ENCODE data around the gene PEAK1. TPM values are rescaled to one million over a fixed set of nuclear protein-coding genes. Genes with fewer than 3 reads are reported as not detected.
A peak's percentile ranks its signal among the peaks of the same experiment; 100 is the strongest.

Gene PEAK1, protein sequence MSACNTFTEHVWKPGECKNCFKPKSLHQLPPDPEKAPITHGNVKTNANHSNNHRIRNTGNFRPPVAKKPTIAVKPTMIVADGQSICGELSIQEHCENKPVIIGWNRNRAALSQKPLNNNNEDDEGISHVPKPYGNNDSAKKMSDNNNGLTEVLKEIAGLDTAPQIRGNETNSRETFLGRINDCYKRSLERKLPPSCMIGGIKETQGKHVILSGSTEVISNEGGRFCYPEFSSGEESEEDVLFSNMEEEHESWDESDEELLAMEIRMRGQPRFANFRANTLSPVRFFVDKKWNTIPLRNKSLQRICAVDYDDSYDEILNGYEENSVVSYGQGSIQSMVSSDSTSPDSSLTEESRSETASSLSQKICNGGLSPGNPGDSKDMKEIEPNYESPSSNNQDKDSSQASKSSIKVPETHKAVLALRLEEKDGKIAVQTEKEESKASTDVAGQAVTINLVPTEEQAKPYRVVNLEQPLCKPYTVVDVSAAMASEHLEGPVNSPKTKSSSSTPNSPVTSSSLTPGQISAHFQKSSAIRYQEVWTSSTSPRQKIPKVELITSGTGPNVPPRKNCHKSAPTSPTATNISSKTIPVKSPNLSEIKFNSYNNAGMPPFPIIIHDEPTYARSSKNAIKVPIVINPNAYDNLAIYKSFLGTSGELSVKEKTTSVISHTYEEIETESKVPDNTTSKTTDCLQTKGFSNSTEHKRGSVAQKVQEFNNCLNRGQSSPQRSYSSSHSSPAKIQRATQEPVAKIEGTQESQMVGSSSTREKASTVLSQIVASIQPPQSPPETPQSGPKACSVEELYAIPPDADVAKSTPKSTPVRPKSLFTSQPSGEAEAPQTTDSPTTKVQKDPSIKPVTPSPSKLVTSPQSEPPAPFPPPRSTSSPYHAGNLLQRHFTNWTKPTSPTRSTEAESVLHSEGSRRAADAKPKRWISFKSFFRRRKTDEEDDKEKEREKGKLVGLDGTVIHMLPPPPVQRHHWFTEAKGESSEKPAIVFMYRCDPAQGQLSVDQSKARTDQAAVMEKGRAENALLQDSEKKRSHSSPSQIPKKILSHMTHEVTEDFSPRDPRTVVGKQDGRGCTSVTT (N-terminal part only)
- 82.3 and 103 TPM in 2 replicates for total RNA-seq

DNA sequence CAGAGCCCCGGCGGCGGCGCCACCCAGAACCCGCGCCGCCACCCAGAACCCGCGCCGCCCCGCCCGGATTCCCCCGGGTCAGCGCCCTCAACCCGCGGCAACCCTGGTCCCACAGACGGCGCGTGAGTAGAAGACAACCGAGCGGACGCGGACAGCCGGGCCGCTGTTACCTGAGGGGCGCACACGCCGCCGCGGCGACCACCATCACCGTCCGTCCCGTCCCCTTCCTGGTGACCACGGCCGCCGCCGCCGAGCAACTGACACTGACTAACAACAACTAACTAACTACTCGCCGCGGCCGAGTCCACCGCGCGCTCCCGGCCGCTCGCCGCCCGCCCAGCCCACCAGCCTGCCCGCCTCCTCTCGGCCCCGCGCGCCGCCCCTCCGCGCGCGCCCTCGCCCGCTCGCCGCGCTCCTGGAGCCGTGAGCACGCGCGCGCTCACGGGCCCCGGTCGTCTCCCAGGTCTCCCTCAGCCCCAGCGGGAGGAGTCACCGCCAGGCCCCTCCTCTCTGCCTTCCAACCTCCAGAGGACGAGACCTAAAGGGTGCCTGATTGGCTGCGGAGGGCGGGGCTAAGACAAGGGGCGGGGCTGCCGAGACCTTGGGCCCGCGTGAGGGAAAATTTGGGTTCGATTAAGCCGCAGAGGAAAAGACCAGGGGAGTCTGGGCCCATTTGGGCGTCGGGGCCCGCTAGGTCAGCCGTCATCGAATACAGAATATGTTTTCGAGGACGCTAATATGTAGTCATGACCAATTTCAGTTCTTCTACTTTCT lies at the start of gene PEAK1:
Gene PEAK1 (minus strand): TSS at position 269 of the 774 bp plus-strand sequence. CDS start 238,178 bp downstream, outside the sequence.
- DNase-seq (ENCODE audit: extremely low read depth, low read depth, low spot score) = peak; percentile 74

DNA sequence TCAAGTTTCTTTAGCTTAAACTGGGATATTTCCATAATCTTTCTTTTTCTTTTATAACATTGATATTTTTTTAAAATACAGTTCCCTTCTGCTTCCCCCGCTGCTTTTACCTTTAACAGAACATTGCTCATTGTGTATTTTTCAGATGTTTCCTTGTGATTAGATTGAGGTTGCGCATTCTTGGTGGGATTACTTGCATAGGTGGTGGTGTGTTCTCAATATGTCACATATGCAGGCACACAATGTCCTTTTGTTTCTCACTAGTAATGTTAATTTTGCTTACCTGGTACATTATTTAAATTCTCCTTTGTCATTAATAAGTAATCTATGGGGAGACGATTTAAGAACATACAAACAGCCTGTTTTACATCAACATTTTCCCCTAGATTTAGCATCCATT lies 49.0 kb upstream of the PEAK1 start:
- no peak for DNase-seq (ENCODE audit: extremely low read depth, low read depth, low spot score)

DNA sequence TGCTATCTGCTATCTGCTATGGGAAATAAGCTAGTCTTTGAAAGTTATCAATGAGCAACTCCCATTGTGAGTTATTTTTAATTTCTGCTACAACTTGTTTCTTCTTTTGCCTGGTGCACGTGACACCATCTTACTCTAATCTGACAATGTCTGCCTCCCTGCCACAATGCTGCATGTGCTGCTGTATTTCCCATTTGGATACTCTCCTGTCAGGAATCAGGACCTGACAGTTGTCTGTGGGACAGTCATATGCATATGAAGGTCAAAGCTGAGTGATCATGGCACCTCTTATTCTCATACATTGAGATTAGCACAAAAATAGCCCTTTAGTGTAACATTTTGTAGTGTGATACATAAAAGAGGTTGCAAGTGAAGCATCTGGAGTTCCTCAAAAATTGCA lies 46.6 kb upstream of the PEAK1 start:
- no peak for DNase-seq (ENCODE audit: extremely low read depth, low read depth, low spot score)

DNA sequence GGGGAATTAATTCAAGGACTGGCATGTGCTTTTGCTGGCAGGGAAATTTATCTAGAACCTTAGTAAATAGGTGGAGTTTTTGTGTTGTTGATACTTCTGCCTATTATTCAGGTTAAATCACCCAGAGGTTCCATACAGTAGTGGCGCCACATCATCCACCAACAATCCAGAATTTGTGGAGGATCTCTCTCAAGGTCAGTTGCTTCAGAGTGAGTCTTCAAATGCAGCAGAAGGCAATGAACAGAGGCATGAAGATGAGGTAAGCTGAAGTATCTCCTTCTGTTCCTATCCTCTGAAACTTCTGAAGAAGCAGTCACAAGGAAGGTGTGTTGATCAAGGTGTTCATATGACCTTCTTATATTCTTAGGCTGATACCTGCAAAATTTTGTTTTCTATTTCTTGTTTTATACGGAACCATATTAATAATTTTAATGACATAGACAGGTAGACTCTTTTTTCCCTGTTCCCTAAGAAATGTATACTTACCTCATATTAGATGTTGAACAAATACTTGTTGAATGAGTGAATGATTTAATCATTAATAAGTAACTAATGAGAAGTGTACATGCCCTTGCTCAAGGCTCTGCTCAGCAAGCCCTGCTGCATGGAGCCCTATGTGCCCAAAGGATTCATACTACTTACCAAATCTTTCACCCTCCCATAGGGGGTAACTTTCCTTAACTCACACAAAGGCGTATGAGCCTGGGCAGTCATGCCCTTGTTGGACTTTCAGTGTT lies 44.4 kb upstream of the PEAK1 start:
- no peak for DNase-seq (ENCODE audit: extremely low read depth, low read depth, low spot score)

DNA sequence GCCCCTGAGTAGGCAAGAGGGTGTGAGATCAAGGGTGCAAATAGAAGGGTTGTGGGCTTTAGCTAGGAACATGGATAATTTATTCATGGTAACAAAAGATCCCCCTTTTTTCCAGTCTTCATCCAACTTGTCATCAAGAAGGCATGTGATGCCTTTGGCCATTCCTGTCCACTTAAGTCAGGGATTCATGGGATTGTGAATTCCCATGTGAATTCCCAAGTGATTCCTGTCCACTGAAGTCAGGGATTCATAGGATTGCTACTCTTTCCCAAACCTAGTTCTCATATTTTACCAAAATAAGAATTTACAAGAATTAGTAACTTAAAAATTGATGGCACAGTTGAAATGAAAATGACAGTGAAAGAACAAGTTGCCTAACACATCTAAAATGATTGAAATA lies 41.6 kb upstream of the PEAK1 start:
- no peak for DNase-seq (ENCODE audit: extremely low read depth, low read depth, low spot score)

DNA sequence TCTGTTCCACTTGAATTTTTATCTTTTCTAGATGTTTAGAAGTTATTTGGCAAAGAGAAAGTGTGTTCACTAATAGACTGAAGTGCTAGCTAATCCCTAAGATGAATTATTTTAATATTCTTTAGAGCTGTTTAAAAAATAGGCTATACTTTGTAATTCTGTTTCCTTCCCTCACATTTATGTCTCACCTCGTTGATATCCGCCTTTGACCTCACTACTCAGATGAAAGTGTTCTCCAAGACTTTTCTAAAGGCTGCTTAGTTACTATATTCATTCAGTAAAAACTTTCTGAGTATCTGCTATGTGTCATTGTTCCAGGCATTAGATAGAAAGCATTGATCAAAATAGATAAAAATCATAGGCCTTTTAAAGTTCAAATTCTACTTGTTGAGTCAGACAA lies 39.1 kb upstream of the PEAK1 start:
- no peak for DNase-seq (ENCODE audit: extremely low read depth, low read depth, low spot score)

DNA sequence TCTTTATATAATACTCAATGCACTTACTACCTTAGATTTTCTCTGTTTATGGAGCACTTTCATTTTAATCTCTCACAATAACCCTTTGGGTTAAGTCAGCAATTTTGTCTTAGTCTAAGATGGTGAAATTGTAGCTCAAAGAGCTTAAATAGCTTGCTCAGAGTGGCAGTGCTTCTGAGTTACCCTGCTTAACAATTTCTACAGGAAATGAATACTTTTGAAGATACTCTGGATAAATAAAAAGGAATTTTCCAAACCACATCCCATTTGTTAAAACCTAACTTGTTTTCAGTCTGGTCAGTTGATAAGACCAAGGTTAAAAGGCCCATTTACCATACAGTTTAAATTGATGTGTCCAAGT lies 38.0 kb upstream of the PEAK1 start:
- DNase-seq (ENCODE audit: extremely low read depth, low read depth, low spot score) = no peak

DNA sequence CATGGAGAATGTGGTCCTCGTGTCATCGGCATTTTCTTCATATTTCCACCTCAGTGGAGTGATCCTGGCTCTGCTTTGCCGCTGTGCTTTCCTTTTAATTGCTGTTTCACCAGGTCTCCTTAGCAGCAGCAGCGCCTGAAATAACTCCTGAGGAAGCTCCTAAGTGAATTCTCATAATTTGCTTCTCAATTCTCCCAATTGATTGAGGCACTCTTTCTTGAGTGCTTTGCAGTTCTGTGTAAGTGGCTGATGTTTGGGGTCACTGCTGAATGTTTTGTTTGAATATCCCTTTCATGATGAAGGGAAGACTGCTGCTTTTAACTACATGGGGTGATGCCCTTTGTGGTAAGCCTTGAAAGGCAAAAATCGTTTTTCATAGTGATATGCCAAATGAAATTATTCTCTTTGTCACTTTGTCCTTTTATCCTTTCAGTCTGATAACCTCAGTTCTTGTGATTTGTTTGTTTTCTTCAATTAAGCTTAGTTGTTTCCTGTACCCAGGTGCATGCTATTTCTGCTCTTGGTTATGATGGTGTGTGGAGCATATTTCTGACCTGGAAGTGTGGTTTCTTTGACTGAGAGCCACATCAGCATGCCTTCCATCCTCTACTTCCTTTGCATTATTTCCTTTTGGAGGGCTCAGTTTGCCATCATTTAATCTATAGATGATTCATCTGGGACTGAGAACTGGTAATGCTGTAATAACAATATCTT lies 37.4 kb upstream of the PEAK1 start:
- DNase-seq (ENCODE audit: extremely low read depth, low read depth, low spot score) = peak; percentile 66

DNA sequence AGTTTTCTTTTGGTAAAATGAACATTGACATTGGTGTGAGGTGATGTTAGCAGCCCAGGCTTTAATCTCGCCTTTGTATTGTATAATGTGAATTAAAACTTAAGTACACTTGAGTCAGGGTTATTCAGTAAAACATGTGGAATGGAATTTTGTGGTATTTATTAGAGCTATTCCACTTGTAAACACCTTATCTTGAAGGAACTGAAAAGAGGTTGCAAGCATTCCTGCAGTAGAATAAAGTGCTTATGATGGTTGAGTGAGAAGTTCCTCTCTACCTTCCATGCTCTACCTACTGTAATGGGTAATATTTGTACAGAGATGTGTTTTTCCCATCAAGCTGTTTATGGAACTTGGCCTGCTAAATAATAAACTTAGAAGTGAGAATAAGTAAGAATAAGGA lies 36.8 kb upstream of the PEAK1 start:
- no peak for DNase-seq (ENCODE audit: extremely low read depth, low read depth, low spot score)

DNA sequence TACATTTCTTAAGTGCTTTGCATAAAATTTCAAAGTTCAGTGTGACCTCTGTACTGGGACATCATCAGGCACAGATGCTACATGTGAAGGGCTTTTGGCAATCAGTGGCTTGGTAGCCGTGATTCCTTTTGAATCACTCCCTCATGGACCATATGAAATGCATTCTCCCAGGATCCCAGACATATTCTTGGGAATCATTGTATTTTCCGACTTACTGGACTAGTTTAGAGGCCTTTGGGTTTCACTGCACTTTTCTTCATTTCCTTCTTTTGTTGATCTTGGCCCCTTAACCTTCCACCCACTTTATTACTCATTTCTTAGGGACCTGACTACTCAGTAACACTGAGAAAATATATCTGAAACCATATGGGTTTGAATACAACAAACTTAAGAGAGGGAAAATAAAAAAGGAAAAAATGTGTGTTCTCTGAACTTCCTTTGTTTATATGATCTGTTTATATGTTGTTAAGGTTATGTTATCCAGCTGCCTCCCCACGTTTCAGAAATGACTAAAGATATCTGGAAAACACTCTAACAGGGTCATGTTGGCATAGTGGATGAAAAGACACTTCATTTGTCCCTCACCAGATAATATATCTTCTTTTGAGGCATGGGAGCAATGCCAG lies 35.9 kb upstream of the PEAK1 start:
- peak; percentile 83 for DNase-seq (ENCODE audit: extremely low read depth, low read depth, low spot score)

DNA sequence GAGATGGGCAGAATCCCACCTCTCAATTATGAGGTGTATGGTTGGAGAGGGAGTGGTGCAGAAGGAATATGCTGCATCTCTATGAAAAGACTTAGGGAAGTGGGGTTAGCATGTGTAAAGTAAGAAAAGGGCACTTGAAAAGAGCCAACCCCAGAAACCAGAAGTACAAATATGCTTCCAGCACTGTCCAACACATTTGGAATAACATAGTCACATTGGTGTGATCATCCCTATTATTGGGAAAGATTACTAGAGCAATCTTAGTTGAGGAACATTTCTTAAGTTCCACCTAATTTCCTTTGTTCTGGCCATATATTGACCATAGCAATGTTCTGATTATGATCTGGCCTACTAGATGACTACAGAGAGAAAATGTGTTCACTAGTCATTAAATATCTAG lies 35.0 kb upstream of the PEAK1 start:
- DNase-seq (ENCODE audit: extremely low read depth, low read depth, low spot score) = no peak

DNA sequence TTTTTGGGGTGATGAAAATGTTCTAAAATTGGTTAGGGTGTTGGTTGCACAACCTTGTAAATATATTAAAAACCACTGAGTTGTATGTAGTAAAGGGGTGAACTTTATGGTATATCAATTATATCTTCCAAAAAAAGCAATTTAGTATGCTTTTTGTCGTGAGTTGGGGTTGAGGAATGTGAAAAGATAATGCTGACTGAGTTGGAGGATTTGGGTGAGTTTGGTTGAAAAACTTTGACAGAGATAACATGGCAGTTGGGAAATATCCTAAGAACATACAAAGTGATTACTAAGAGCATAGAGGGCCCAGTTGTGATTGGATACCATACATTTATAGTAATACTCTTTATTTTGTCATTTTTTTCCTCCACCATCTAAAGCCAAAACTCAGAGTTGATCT lies 34.4 kb upstream of the PEAK1 start:
- no peak for DNase-seq (ENCODE audit: extremely low read depth, low read depth, low spot score)

DNA sequence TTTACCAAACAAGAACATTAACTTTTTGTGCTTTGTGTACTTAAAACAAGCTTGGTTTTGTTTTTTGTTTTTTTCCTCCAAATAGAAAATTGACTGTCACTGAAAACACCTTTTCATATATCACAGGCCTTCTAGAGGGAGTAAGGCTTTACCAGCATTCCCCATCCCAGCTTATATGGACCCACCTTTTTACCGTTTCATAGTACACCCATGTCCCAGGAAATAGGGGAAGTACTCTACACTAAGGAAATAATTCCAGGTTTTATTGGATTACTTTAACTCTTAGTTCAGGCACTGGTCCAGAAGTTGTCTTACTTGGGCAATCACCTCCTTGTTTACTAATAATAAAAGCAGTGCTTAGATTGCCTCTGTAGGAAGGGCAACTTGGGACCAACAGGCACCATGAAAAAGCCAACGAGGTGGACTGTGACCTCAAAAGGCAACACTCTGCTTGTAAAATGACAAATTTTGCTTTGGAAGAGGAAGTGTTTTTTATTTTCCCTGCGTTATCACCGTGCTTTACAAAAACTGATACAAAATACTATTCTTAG lies 27.0 kb upstream of the PEAK1 start:
- no peak for DNase-seq (ENCODE audit: extremely low read depth, low read depth, low spot score)

DNA sequence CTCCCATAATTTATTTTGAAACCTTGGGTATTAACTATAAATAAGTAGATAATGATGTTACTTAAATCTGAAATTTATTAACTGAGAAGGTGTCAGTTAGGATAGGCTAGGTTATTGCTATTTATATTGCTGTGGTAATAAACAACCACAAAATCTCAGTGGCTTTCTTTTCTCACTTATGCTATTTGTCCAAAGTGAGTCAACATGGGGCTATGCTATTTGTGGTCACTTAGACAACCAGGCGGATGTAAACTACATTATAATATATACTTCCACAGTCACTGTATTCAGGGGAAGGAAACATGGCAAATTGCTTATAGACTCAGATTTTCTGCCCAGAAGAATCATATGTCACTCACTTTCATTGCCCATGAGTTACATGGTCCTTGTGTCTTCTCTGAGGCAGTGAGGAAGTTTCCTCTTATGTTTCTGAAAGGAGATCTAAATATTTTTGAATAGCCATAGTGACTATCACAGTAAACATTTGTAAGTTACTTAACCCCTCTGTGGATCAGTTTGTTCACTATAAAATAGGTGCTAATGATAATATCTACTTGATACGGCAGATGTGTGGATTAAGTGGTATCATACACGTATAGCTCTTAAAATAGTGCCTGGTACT lies 20.6 kb upstream of the PEAK1 start:
- DNase-seq (ENCODE audit: extremely low read depth, low read depth, low spot score) = no peak

DNA sequence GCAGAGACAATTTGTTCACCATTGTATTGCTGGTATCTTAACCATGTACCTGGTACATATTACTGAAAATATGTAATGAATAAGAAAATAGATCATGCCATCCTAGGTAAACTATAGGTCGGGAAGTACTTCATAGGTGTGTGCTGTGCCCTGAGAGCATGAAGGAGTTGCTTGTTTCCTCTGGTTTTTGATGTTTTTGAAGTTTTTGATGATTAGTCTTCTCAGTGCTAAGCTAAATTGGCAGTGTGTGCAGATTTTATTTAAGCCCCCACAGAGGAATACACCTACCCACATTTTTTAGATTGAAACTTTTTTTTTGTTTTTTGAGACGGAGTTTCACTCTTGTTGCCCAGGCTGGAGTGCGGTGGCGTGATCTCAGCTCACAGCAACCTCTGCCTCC lies 17.4 kb upstream of the PEAK1 start:
- no peak for DNase-seq (ENCODE audit: extremely low read depth, low read depth, low spot score)

DNA sequence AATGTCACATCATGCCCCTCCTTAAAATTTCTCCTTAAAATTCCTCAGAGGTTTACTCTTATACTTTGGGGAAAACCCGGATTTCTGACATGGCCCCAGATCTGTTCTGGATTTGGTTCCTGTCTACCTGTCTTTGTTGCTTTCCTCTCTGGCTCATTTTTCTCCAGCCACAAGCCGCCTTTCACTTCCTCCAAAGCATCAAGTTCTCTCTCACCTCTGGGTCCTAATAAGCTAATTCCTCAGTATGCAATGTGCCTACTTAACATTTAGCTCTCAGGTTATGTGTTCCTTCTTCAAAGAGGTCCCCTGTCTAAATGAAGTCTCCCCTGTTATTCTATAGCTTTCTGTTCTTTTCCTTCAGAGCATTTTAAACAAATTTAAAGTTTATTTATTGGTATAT lies 16.9 kb upstream of the PEAK1 start:
- DNase-seq (ENCODE audit: extremely low read depth, low read depth, low spot score) = no peak

DNA sequence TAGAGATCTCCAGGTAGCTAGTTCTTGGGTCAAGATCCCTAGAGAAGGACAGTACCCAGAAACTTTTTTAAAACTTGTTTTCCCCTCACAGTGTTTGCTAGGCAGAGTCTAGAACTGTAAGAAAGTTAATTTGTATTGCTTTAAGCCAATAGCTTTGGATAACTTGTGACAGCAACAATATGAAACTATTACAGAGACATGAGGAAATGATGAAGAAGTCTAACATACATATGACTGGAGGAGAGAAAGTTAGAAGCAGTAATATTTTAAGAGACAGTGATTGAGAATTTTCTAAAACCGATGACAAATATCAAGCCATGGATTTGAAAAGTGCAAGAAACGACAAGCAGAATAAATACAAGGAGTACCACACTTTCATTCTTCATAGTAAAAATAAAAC lies 10.7 kb upstream of the PEAK1 start:
- no peak for DNase-seq (ENCODE audit: extremely low read depth, low read depth, low spot score)

DNA sequence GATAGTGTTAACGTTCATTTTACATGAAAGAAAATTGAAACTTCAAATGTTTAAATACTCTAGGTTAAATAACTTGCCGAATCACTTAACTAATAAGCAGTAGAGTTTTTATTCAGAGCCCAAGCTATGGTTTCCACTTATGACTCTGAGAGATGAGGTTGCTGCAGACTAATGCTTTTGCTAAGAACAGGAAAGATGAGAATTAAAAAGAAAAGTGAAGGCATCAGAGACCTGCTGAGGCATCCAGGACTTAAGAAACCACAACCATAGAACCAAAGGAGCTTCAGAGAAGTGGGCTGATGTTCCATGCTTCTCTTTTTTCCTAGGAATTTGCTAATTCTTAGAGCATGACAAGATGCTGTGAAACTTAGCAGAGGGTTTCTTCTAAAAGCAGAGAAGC lies 10.3 kb upstream of the PEAK1 start:
- no peak for DNase-seq (ENCODE audit: extremely low read depth, low read depth, low spot score)

All from glomerular endothelial cell (primary cell).